Fibroblast of skin of left biceps (primary cell): ENCODE results near the gene PIAS3.
"Not testable (repeated sequence)": the region's sequence is repeated elsewhere in the genome, so short reads cannot be mapped to it uniquely, and the experiment has no call there.

Experiments
- DNase-seq, 2 experiments: peaks; one replicate each; pipeline ENCODE4 v3.0.0-alpha.2; 2013; ENCODE audit warnings: low read depth in 2 of 2

The PIAS3 gene

GRCh38 chr1:145823565-145824498, 35.0 kb downstream of the PIAS3 start, which contains the start of the genes POLR3C and RNF115:
TSS of gene POLR3C (plus strand) at chr1:145824200. CDS start at chr1:145825777, 1,577 bp downstream.
TSS of gene RNF115 (minus strand) at chr1:145824095. CDS start at chr1:145823873, 222 bp downstream.
- DNase-seq = peak; percentile 77 to 79

- DNase-seq = not testable (repeated sequence)
Observed at GRCh38 chr1:145822779-145823331, 36.0 kb downstream of the PIAS3 start.

DNA sequence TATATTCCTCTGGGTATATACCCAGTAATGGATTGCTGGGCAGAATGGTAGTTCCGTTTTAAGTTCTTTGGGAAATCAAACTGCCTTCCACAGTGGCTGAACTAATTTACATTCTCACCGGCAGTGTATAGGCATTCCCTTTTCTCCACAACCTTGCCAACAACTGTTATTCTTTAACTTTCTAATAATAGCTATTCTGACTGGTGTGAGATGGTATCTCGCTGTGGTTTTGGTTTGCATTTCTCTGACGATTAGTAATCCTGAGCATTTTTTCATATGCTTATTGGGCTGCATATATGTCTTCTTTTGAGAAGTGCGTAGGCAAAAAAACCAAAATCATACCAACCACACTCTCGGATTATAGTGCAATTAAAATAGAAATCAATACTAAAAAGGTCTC, 40.8 kb downstream of the PIAS3 start:
- DNase-seq = peak; percentile 49 to 54

DNA sequence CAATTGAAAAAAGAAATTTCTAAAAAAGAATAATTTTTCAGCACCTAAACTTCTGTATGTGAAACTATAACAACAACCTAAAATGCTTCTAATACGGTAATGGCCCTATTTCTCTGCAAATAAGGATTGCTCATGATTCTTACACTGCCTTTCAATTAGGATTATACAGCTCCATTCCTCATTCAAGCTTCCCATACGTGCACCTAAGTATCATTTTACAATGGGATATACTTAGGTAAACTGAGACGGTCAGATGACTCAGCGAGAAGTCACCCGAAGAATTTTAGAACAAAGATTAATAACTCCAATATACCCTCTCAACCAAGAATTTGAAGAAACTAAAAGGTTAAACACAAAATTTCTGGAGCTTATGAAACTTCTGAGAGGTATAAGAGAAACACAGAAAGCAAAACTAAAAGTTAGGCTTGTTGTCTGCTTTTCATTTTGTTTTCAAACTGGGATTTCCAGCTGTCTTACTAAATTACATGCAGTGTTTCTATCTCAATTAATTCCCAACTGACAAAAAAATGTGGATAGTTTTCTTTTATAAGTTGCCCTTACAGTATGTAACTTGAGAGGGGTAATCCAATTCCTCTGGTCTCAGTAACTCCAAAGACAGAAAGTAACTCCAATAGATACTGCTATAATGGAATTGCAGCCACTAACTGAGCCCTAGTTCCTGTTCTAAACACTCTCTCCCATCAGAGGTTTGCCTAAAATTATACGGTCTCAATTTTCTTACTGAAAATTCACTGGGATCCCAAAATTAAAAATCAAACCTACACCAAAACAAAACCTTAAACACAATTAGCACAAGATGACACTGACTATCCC, 45.7 kb downstream of the PIAS3 start:
- not testable (repeated sequence) for DNase-seq

DNA sequence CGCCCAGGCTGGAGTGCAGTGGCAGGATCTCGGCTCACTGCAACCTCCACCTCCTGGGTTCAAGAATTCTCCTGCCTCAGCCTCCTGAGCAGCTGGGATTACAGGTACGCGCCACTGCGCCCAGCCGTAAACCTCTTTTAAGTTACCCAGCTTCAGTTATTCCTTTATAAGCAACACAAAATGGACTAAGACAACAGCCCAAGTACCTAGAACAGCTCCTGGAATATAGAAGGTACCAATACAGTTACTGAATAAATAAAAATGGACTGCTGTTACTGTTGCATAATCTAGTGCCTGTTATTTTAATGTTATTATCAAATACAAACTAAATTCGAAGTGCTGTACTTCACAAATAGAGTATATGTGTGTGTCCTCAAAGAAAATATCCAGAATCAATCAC, 52.0 kb downstream of the PIAS3 start:
- no peak for DNase-seq

- no peak for DNase-seq
Observed at GRCh38 chr1:145806408-145806807, 52.5 kb downstream of the PIAS3 start.

DNA sequence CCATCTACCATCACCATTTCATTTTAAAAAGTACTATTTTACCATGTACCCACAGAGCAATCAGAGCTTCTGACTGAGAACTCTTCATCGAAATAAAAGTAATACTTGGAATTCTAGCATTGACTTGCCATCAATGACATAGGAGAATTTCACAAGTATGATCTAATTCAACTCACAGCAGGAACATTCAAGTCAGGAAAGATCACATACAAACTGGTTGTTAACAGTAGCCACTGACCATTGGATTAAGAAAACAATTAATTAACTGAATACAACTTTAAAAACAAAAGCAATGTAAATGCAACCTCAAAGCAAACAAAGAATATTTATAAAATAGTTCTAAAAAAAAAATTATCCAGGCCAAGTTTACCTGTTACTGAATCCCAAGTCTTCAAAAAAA, 53.8 kb downstream of the PIAS3 start:
- DNase-seq = no peak

GRCh38 chr1:145804235-145805045, 54.4 kb downstream of the PIAS3 start:
- DNase-seq = no peak

DNA sequence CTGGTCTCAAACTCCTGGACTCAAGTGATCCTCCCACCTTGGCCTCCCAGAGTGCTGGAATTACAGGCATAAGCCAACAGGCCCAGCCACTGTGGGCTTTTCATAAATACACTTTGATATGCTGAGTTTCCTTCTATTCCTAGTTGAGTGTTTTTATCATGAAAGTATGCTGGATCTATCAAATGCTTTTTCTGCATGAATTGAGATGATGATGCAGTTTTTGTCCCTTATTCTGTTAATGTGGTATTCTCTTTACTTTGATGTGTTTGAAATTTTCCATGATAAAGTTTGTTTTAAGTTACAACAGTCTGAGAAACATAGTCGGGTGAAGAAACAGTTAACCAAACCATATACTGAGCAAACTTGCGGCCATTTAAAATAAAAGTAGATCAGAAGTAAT, 59.1 kb downstream of the PIAS3 start:
- no peak for DNase-seq
